SK-N-SH (cell line): ENCODE results near the gene PRSS36.

ENCODE experiments used
- JUND ChIP-seq: IDR thresholded peaks from 2 replicates; pipeline ENCODE4 v1.4.0; 2012
- POLR2AphosphoS5 ChIP-seq: IDR thresholded peaks from 2 replicates; pipeline ENCODE4 v1.6.1; 2012; ENCODE audit warnings: low read depth, low read length
- RCOR1 ChIP-seq: fragments of 150-350 bp; IDR thresholded peaks from 2 replicates; pipeline ENCODE4 v1.6.1; 2017; ENCODE audit warnings: antibody characterized with exemption, low read length
- TAF1 ChIP-seq: IDR thresholded peaks from 2 replicates; pipeline ENCODE4 v1.6.1; 2012; ENCODE audit warnings: low read depth, mild to moderate bottlenecking, low read length, moderate library complexity, borderline replicate concordance
- TF ChIP-seq, protein P1 (sequence below): fragments of 200-600 bp; sonication (generic); IDR thresholded peaks from 2 replicates; pipeline ENCODE4 v1.6.1; 2017; ENCODE audit warnings: antibody characterized with exemption, mild to moderate bottlenecking, moderate library complexity

DNA sequence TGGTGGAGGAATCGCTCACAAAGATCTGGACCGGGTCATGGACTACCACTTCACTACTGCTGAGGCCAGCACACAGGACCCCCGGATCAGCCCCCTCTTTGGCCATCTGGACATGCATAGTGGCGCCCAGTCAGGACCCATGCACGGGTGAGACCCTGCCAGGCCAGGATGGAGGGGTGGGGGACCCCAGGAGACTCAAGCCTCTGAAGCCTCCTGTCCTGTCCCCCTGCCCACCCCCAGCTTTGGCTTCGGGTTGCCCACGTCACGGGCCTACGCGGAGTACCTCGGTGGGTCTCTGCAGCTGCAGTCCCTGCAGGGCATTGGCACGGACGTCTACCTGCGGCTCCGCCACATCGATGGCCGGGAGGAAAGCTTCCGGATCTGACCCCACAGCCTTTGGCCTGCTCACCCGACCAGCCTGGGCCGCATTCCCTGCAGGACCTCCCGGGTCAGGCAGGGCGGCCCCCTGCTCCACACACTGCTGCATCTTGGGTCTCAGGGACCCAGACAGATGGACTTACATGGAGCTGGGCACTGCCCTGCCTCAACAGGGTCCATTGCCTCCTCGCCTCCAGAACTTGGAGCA, 37.9 kb downstream of the PRSS36 start:
- TF ChIP-seq, protein P1, sequence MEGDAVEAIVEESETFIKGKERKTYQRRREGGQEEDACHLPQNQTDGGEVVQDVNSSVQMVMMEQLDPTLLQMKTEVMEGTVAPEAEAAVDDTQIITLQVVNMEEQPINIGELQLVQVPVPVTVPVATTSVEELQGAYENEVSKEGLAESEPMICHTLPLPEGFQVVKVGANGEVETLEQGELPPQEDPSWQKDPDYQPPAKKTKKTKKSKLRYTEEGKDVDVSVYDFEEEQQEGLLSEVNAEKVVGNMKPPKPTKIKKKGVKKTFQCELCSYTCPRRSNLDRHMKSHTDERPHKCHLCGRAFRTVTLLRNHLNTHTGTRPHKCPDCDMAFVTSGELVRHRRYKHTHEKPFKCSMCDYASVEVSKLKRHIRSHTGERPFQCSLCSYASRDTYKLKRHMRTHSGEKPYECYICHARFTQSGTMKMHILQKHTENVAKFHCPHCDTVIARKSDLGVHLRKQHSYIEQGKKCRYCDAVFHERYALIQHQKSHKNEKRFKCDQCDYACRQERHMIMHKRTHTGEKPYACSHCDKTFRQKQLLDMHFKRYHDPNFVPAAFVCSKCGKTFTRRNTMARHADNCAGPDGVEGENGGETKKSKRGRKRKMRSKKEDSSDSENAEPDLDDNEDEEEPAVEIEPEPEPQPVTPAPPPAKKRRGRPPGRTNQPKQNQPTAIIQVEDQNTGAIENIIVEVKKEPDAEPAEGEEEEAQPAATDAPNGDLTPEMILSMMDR: no peak
- TF ChIP-seq RCOR1 (no peak), POLR2AphosphoS5 (no peak), JUND (no peak), TAF1 (no peak)
